Liver (tissue), 9 donors: ENCODE results near the gene ATG5. TPM values are rescaled to one million over a fixed set of nuclear protein-coding genes. Genes with fewer than 3 reads are reported as not detected.

Experiments
- DNase-seq: peaks from one replicate; pipeline ENCODE4 v3.0.0-alpha.2; 2017; ENCODE audit warnings: low spot score
- H3K27ac ChIP-seq, 2 donors: one replicate each; pipeline ENCODE4 v1.7.0; 2013; ENCODE audit warnings: inconsistent platforms in 2 of 2, low read length in 2 of 2, control low read depth in 1 of 2, low read depth in 1 of 2, mild to moderate bottlenecking in 1 of 2
- H3K27me3 ChIP-seq, 4 donors: one replicate each; pipeline versions ENCODE4 v1.6.1 to v1.7.0; 2013; ENCODE audit warnings: low read length in 3 of 4, inconsistent platforms in 1 of 4, mild to moderate bottlenecking in 1 of 4, moderate library complexity in 1 of 4; ENCODE audit not compliant: control insufficient read depth in 4 of 4, insufficient read depth in 4 of 4
- H3K36me3 ChIP-seq, 4 donors: one replicate each; pipeline versions ENCODE4 v1.6.1 to v1.7.0; 2013; ENCODE audit warnings: low read length in 3 of 4, mild to moderate bottlenecking in 3 of 4, low read depth in 1 of 4, moderate library complexity in 1 of 4; ENCODE audit not compliant: control insufficient read depth in 4 of 4, insufficient read depth in 3 of 4
- H3K4me1 ChIP-seq, 4 donors: one replicate each; pipeline versions ENCODE4 v1.6.1 to v1.7.0; 2013; ENCODE audit warnings: low read length in 3 of 4, mild to moderate bottlenecking in 3 of 4, moderate library complexity in 1 of 4; ENCODE audit not compliant: control insufficient read depth in 4 of 4, insufficient read depth in 4 of 4
- H3K4me3 ChIP-seq, 3 donors: one replicate each; pipeline versions ENCODE4 v1.6.1 to v1.7.0; 2013; ENCODE audit warnings: low read length in 3 of 3, control low read depth in 1 of 3, low read depth in 1 of 3, mild to moderate bottlenecking in 1 of 3
- H3K9ac ChIP-seq, 2 donors: one replicate each; pipeline ENCODE4 v1.7.0; 2013; ENCODE audit warnings: low read length in 2 of 2, mild to moderate bottlenecking in 2 of 2, moderate library complexity in 2 of 2, control low read depth in 1 of 2, low read depth in 1 of 2
- H3K9me3 ChIP-seq, 4 donors: one replicate each; pipeline versions ENCODE4 v1.6.1 to v1.7.0; 2013; ENCODE audit warnings: low read length in 3 of 4; ENCODE audit not compliant: control insufficient read depth in 4 of 4
- ATF3 ChIP-seq: IDR thresholded peaks from 2 replicates; pipeline ENCODE4 v1.6.1; 2016; ENCODE audit warnings: antibody characterized with exemption
- EGR1 ChIP-seq, 2 donors: IDR thresholded peaks; 2 replicates each; pipeline ENCODE4 v1.6.1; 2016 to 2018; ENCODE audit warnings: antibody characterized with exemption in 2 of 2, low read depth in 2 of 2
- FOXA1 ChIP-seq: IDR thresholded peaks from 2 replicates; pipeline ENCODE4 v1.6.1; 2016; ENCODE audit warnings: antibody characterized with exemption
- FOXA2 ChIP-seq: IDR thresholded peaks from 2 replicates; pipeline ENCODE4 v1.6.1; 2016; ENCODE audit warnings: antibody characterized with exemption
- GABPA ChIP-seq, 2 donors: IDR thresholded peaks in 1 of 2; conservative IDR thresholded peaks in 1 of 2; 2 replicates each; pipeline ENCODE4 v1.6.1; 2016; ENCODE audit warnings: antibody characterized with exemption in 2 of 2, mild to moderate bottlenecking in 1 of 2, moderate library complexity in 1 of 2
- HNF4A ChIP-seq, 2 donors: conservative IDR thresholded peaks; 2 replicates each; pipeline ENCODE4 v1.6.1; 2016; ENCODE audit warnings: antibody characterized with exemption in 2 of 2, mild to moderate bottlenecking in 2 of 2
- HNF4G ChIP-seq: IDR thresholded peaks from 2 replicates; pipeline ENCODE4 v1.6.1; 2016; ENCODE audit warnings: antibody characterized with exemption
- JUND ChIP-seq, 2 donors: IDR thresholded peaks; 2 replicates each; pipeline ENCODE4 v1.6.1; 2016; ENCODE audit warnings: antibody characterized with exemption in 2 of 2
- MAX ChIP-seq: IDR thresholded peaks from 2 replicates; pipeline ENCODE4 v1.6.1; 2016; ENCODE audit warnings: antibody characterized with exemption
- NR2F2 ChIP-seq: IDR thresholded peaks from 2 replicates; pipeline ENCODE4 v1.6.1; 2016; ENCODE audit warnings: antibody characterized with exemption
- RAD21 ChIP-seq, 2 donors: IDR thresholded peaks; 2 replicates each; pipeline ENCODE4 v1.6.1; 2016; ENCODE audit warnings: antibody characterized with exemption in 2 of 2, mild to moderate bottlenecking in 2 of 2
- REST ChIP-seq: IDR thresholded peaks from 2 replicates; pipeline ENCODE4 v1.6.1; 2016; ENCODE audit warnings: antibody characterized with exemption, mild to moderate bottlenecking
- RXRA ChIP-seq, 2 donors: IDR thresholded peaks; 2 replicates each; pipeline ENCODE4 v1.6.1; 2017 to 2018; ENCODE audit warnings: antibody characterized with exemption in 2 of 2, mild to moderate bottlenecking in 1 of 2
- SP1 ChIP-seq: IDR thresholded peaks from 2 replicates; pipeline ENCODE4 v1.6.1; 2018; ENCODE audit warnings: antibody characterized with exemption, mild to moderate bottlenecking
- TAF1 ChIP-seq: conservative IDR thresholded peaks from 2 replicates; pipeline ENCODE4 v1.6.1; 2016; ENCODE audit warnings: antibody characterized with exemption, mild to moderate bottlenecking
- YY1 ChIP-seq: IDR thresholded peaks from 2 replicates; pipeline ENCODE4 v1.6.1; 2016; ENCODE audit warnings: antibody characterized with exemption, mild to moderate bottlenecking
- ZBTB33 ChIP-seq: IDR thresholded peaks from 2 replicates; pipeline ENCODE4 v1.6.1; 2016; ENCODE audit warnings: antibody characterized with exemption
- WGBS: extraction: QIAGEN DNeasy Blood & Tissue Kit; methylation state at CpG from one replicate; pipeline ENCODE4 v1.1.7; 2013; 5-methylcytosine and 5-hydroxymethylcytosine counted together
- polyA plus RNA-seq, 2 donors: library from polyadenylated mRNA; stranded (reverse) in 1 of 2; unstranded in 1 of 2; fragments of 200-250 nt in 1 of 2; fragments of >200 nt in 1 of 2; fragmentation: Nextera tagmentation in 1 of 2; extraction: Ambion mirVana in 1 of 2; gene quantifications; one replicate each; pipeline versions ENCODE4 v1.2.1 to v1.2.3, GENCODE V29; 2013 to 2015
- total RNA-seq, 2 donors: library from RNA; depleted of rRNA; stranded (reverse); fragments of >200 nt; gene quantifications; one replicate each; pipeline ENCODE4 v1.2.3, GENCODE V29; 2014
- donor health status: healthy.
- donor health status: healthy.
- donor health status: healthy.
- donor health status: healthy.
- donor health status: healthy.

The ATG5 gene
- total and polyA plus RNA-seq, 4 donors: 10.0 to 25.7 (median 19.7) TPM

- DNase-seq: no peak
- no peaks in the 10 kb centered on the region for H3K9me3 ChIP-seq
- no peak overlapping the region for H3K9ac ChIP-seq
- no peaks in the 10 kb centered on the region for H3K4me1 ChIP-seq
- 68% methylated on average over 1 of the region's 1 CpG for WGBS
- TF ChIP-seq ATF3: no peak
- TF ChIP-seq FOXA1: no peak
- no peak for TF ChIP-seq SP1
- no peak for TF ChIP-seq FOXA2
- TF ChIP-seq TAF1: no peak
- TF ChIP-seq HNF4A (conservative IDR thresholded peaks at IDR 0.05): no peak
- no peak for TF ChIP-seq EGR1 (IDR thresholded peaks at IDR 0.05; ENCODE audit: low read depth in 2 of 2)
- no peak for TF ChIP-seq JUND (IDR thresholded peaks at IDR 0.05)
- TF ChIP-seq RXRA (IDR thresholded peaks at IDR 0.05): no peak
- no peak for TF ChIP-seq YY1
- no peak for TF ChIP-seq MAX
- no peak overlapping the region for H3K27ac ChIP-seq
- H3K27me3 ChIP-seq: peaks cover 0 to 3% (median 0%) of the 10 kb centered on the region in 4 donors
- no peak overlapping the region for H3K4me3 ChIP-seq
- no peaks in the 10 kb centered on the region for H3K36me3 ChIP-seq
Observed at GRCh38 chr6:106370639-106371038, 45.1 kb upstream of the ATG5 start.

GRCh38 chr6:106369739-106370138, 44.2 kb upstream of the ATG5 start:
- no peaks in the 10 kb centered on the region for H3K4me1 ChIP-seq
- H3K36me3 ChIP-seq: no peaks in the 10 kb centered on the region
- TF ChIP-seq FOXA2: no peak
- no peak for TF ChIP-seq GABPA (IDR thresholded peaks at IDR 0.05 in 1 of 2, conservative IDR thresholded peaks at IDR 0.05 in 1 of 2)
- TF ChIP-seq JUND (IDR thresholded peaks at IDR 0.05): no peak
- no peak for TF ChIP-seq MAX
- TF ChIP-seq ZBTB33: no peak
- no peak for TF ChIP-seq EGR1 (IDR thresholded peaks at IDR 0.05; ENCODE audit: low read depth in 2 of 2)
- TF ChIP-seq RXRA (IDR thresholded peaks at IDR 0.05): no peak
- no peak for TF ChIP-seq RAD21 (IDR thresholded peaks at IDR 0.05)
- no peak for TF ChIP-seq HNF4G
- no peak for TF ChIP-seq HNF4A (conservative IDR thresholded peaks at IDR 0.05)
- TF ChIP-seq REST: no peak
- TF ChIP-seq NR2F2: no peak
- no peak for TF ChIP-seq FOXA1
- TF ChIP-seq SP1: no peak
- no peak overlapping the region for H3K4me3 ChIP-seq
- H3K27ac ChIP-seq: no peak overlapping the region
- H3K9ac ChIP-seq: no peak overlapping the region
- no peaks in the 10 kb centered on the region for H3K9me3 ChIP-seq
- no peak for DNase-seq
- 79% methylated on average over 2 of the region's 2 CpGs for WGBS
- peaks cover 0 to 3% (median 0%) of the 10 kb centered on the region in 4 donors for H3K27me3 ChIP-seq
